ENCODE measurements around the gene MS4A10. TPM values are rescaled to one million over a fixed set of nuclear protein-coding genes. Genes with fewer than 3 reads are reported as not detected.

The MS4A10 gene
- polyA plus RNA-seq, 3 donors: 0.11 to 0.18 (median 0.13) TPM

- DNase-seq (ENCODE audit: low read depth in 3 of 3, low spot score in 2 of 3): no peak
These were observed 20.3 kb upstream of the MS4A10 start for GRCh38 chr11:60764879-60765278.

- no peak for DNase-seq (ENCODE audit: low read depth in 3 of 3, low spot score in 2 of 3)
These were observed 19.8 kb upstream of the MS4A10 start for GRCh38 chr11:60765355-60765754.

GRCh38 chr11:60766547-60766946 lies 18.6 kb upstream of the MS4A10 start:
- no peak for DNase-seq (ENCODE audit: low read depth in 3 of 3, low spot score in 2 of 3)

GRCh38 chr11:60767388-60767811 lies 17.7 kb upstream of the MS4A10 start:
- no peak for DNase-seq (ENCODE audit: low read depth in 3 of 3, low spot score in 2 of 3)

- no peak for DNase-seq (ENCODE audit: low read depth in 3 of 3, low spot score in 2 of 3)
These were observed 16.9 kb upstream of the MS4A10 start for GRCh38 chr11:60768202-60768601.

GRCh38 chr11:60769273-60769672 lies 15.9 kb upstream of the MS4A10 start:
- DNase-seq (ENCODE audit: low read depth in 3 of 3, low spot score in 2 of 3): no peak

GRCh38 chr11:60769811-60770210 lies 15.3 kb upstream of the MS4A10 start:
- DNase-seq (ENCODE audit: low read depth in 3 of 3, low spot score in 2 of 3): no peak

GRCh38 chr11:60771146-60771545 lies 14.0 kb upstream of the MS4A10 start:
- DNase-seq (ENCODE audit: low read depth in 3 of 3, low spot score in 2 of 3): no peak

- DNase-seq (ENCODE audit: low read depth in 3 of 3, low spot score in 2 of 3): no peak
These were observed 13.1 kb upstream of the MS4A10 start for GRCh38 chr11:60771879-60772525.

- DNase-seq (ENCODE audit: low read depth in 3 of 3, low spot score in 2 of 3): no peak
These were observed 12.5 kb upstream of the MS4A10 start for GRCh38 chr11:60772666-60773065.

GRCh38 chr11:60774726-60775125 lies 10.4 kb upstream of the MS4A10 start:
- DNase-seq (ENCODE audit: low read depth in 3 of 3, low spot score in 2 of 3): no peak

- peak; percentile 76 to 81 (median 79) for DNase-seq (ENCODE audit: low read depth in 3 of 3, low spot score in 2 of 3)
These were observed 9.6 kb upstream of the MS4A10 start for GRCh38 chr11:60775420-60775961.

- no peak for DNase-seq (ENCODE audit: low read depth in 3 of 3, low spot score in 2 of 3)
These were observed 9.0 kb upstream of the MS4A10 start for GRCh38 chr11:60776167-60776566.

- DNase-seq (ENCODE audit: low read depth in 3 of 3, low spot score in 2 of 3): no peak
These were observed 8.0 kb upstream of the MS4A10 start for GRCh38 chr11:60777106-60777505.

GRCh38 chr11:60777572-60777971 lies 7.6 kb upstream of the MS4A10 start:
- no peak for DNase-seq (ENCODE audit: low read depth in 3 of 3, low spot score in 2 of 3)

- DNase-seq (ENCODE audit: low read depth in 3 of 3, low spot score in 2 of 3): no peak
These were observed 5.1 kb upstream of the MS4A10 start for GRCh38 chr11:60780065-60780464.

- DNase-seq (ENCODE audit: low read depth in 3 of 3, low spot score in 2 of 3): no peak
These were observed 4.4 kb upstream of the MS4A10 start for GRCh38 chr11:60780774-60781173.

- no peak for DNase-seq (ENCODE audit: low read depth in 3 of 3, low spot score in 2 of 3)
These were observed 3.7 kb upstream of the MS4A10 start for GRCh38 chr11:60781286-60781980.

GRCh38 chr11:60781981-60782316 lies 3.2 kb upstream of the MS4A10 start:
- DNase-seq (ENCODE audit: low read depth in 3 of 3, low spot score in 2 of 3): no peak

- no peak for DNase-seq (ENCODE audit: low read depth in 3 of 3, low spot score in 2 of 3)
These were observed 2.6 kb upstream of the MS4A10 start for GRCh38 chr11:60782393-60783140.

GRCh38 chr11:60783141-60783484 lies 2.0 kb upstream of the MS4A10 start:
- no peak for DNase-seq (ENCODE audit: low read depth in 3 of 3, low spot score in 2 of 3)

- no peak for DNase-seq (ENCODE audit: low read depth in 3 of 3, low spot score in 2 of 3)
These were observed 1.2 kb upstream of the MS4A10 start for GRCh38 chr11:60783911-60784310.

All from right renal cortex interstitium (tissue), 3 donors.